ENCODE data around the gene TRPC4. TPM values are rescaled to one million over a fixed set of nuclear protein-coding genes. Genes with fewer than 3 reads are reported as not detected.

Gene TRPC4
- total RNA-seq, 1 donor from 2014 or later: 0.26 TPM

GRCh38 chr13:37657134-37657533 lies 212.4 kb downstream of the TRPC4 start:
- TF ChIP-seq CTCF (IDR thresholded peaks at IDR 0.05; ENCODE audit: insufficient read depth, low read length, severe bottlenecking): no peak
- H3K27me3 ChIP-seq (ENCODE audit: control insufficient read depth, insufficient read depth, low read length): no peaks in the 10 kb centered on the region
- no peaks in the 10 kb centered on the region for H3K36me3 ChIP-seq (ENCODE audit: control insufficient read depth, insufficient read depth, low read length)
- FAIRE-seq (no peak), DNase-seq (ENCODE audit: low read depth) (peak; percentile 70)
- H3K4me3 ChIP-seq (ENCODE audit: low read depth, low read length): no peak overlapping the region

GRCh38 chr13:37656247-37656940 lies 213.2 kb downstream of the TRPC4 start:
- no peaks in the 10 kb centered on the region for H3K36me3 ChIP-seq (ENCODE audit: control insufficient read depth, insufficient read depth, low read length)
- TF ChIP-seq CTCF (IDR thresholded peaks at IDR 0.05; ENCODE audit: insufficient read depth, low read length, severe bottlenecking): no peak
- FAIRE-seq: peak; percentile 93
- no peak overlapping the region for H3K4me3 ChIP-seq (ENCODE audit: low read depth, low read length)
- peak; percentile 98 for DNase-seq (ENCODE audit: low read depth)
- H3K27me3 ChIP-seq (ENCODE audit: control insufficient read depth, insufficient read depth, low read length): no peaks in the 10 kb centered on the region

GRCh38 chr13:37652596-37652995 lies 217.0 kb downstream of the TRPC4 start:
- FAIRE-seq: no peak
- Histone ChIP-seq H3K4me3 (ENCODE audit: low read depth, low read length) (no peak overlapping the region), H3K27me3 (ENCODE audit: control insufficient read depth, insufficient read depth, low read length) (no peaks in the 10 kb centered on the region), H3K36me3 (ENCODE audit: control insufficient read depth, insufficient read depth, low read length) (no peaks in the 10 kb centered on the region)
- no peak for TF ChIP-seq CTCF (IDR thresholded peaks at IDR 0.05; ENCODE audit: insufficient read depth, low read length, severe bottlenecking)
- no peak for DNase-seq (ENCODE audit: low read depth)

- DNase-seq (ENCODE audit: low read depth) (no peak), FAIRE-seq (no peak)
- no peaks in the 10 kb centered on the region for H3K27me3 ChIP-seq (ENCODE audit: control insufficient read depth, insufficient read depth, low read length)
- no peaks in the 10 kb centered on the region for H3K36me3 ChIP-seq (ENCODE audit: control insufficient read depth, insufficient read depth, low read length)
- TF ChIP-seq CTCF (IDR thresholded peaks at IDR 0.05; ENCODE audit: insufficient read depth, low read length, severe bottlenecking): no peak
- no peak overlapping the region for H3K4me3 ChIP-seq (ENCODE audit: low read depth, low read length)
Measured at GRCh38 chr13:37651891-37652290, 217.7 kb downstream of the TRPC4 start.

GRCh38 chr13:37648609-37649008 lies 221.0 kb downstream of the TRPC4 start:
- DNase-seq (ENCODE audit: low read depth): peak; percentile 29
- Histone ChIP-seq H3K27me3 (ENCODE audit: control insufficient read depth, insufficient read depth, low read length) (no peaks in the 10 kb centered on the region), H3K36me3 (ENCODE audit: control insufficient read depth, insufficient read depth, low read length) (no peaks in the 10 kb centered on the region), H3K4me3 (ENCODE audit: low read depth, low read length) (no peak overlapping the region)
- TF ChIP-seq CTCF (IDR thresholded peaks at IDR 0.05; ENCODE audit: insufficient read depth, low read length, severe bottlenecking): no peak
- FAIRE-seq: no peak
